Osteoblast (primary cell): ENCODE data around the gene DNAJC15. TPM values are rescaled to one million over a fixed set of nuclear protein-coding genes. Genes with fewer than 3 reads are reported as not detected.

ENCODE experiments used
- DNase-seq: peaks from one replicate; pipeline ENCODE4 v3.0.0; 2011; ENCODE audit warnings: low spot score, mixed read lengths; ENCODE audit not compliant: insufficient read length; ENCODE audit errors: missing footprints
- H2AFZ ChIP-seq: 2 replicates; pipeline ENCODE4 v1.6.0; 2011; ENCODE audit warnings: mild to moderate bottlenecking, low read length
- H3K27ac ChIP-seq: 2 replicates; pipeline ENCODE4 v1.5.1; 2011; ENCODE audit warnings: mild to moderate bottlenecking, low read depth, low read length, moderate library complexity
- H3K27me3 ChIP-seq: 2 replicates; pipeline ENCODE4 v1.6.0; 2012; ENCODE audit warnings: mild to moderate bottlenecking, control low read depth, inconsistent platforms, low read length, moderate library complexity; ENCODE audit not compliant: insufficient read depth
- H3K36me3 ChIP-seq: 2 replicates; pipeline ENCODE4 v1.5.1; 2011; ENCODE audit warnings: mild to moderate bottlenecking, low read length, control low read depth, moderate library complexity; ENCODE audit not compliant: insufficient read depth
- H3K4me1 ChIP-seq: 2 replicates; pipeline ENCODE4 v1.5.1; 2011; ENCODE audit warnings: mild to moderate bottlenecking, low read length, control low read depth, moderate library complexity; ENCODE audit not compliant: insufficient read depth
- H3K4me2 ChIP-seq: 2 replicates; pipeline ENCODE4 v1.6.0; 2011; ENCODE audit warnings: mild to moderate bottlenecking, low read length; ENCODE audit not compliant: insufficient read depth
- H3K4me3 ChIP-seq: fragments of 200-600 bp; sonication (generic); 3 replicates; pipeline ENCODE4 v1.5.1; 2012; ENCODE audit warnings: mild to moderate bottlenecking, low read length, inconsistent platforms; ENCODE audit not compliant: insufficient read depth
- H3K79me2 ChIP-seq: 2 replicates; pipeline ENCODE4 v1.6.0; 2012; ENCODE audit warnings: mild to moderate bottlenecking, low read length, control low read depth, inconsistent platforms; ENCODE audit not compliant: insufficient read depth
- H3K9me3 ChIP-seq: 2 replicates; pipeline ENCODE4 v1.5.1; 2011; ENCODE audit warnings: low read depth, low read length, control low read depth
- H4K20me1 ChIP-seq: 2 replicates; pipeline ENCODE4 v1.6.0; 2012; ENCODE audit warnings: mild to moderate bottlenecking, low read length, control low read depth; ENCODE audit not compliant: insufficient read depth
- CTCF ChIP-seq: IDR thresholded peaks from 2 replicates; pipeline ENCODE4 v1.5.1; 2011; ENCODE audit warnings: mild to moderate bottlenecking, low read depth, low read length, moderate library complexity; ENCODE audit errors: extremely low read depth
- total RNA-seq: library from RNA; depleted of rRNA; stranded (reverse); fragments of >200 nt; gene quantifications from 2 replicates; pipeline ENCODE4 v1.2.3, GENCODE V29; 2012

The DNAJC15 gene
- total RNA-seq, 1 donor, result 17.0 TPM

- peaks cover 3% of the 10 kb centered on the region for H3K27me3 ChIP-seq
- H2AFZ ChIP-seq, result no peak overlapping the region
- peaks cover 8% of the 10 kb centered on the region for H3K4me1 ChIP-seq
- no peaks in the 10 kb centered on the region for H3K9me3 ChIP-seq
- no peaks in the 10 kb centered on the region for H3K36me3 ChIP-seq
- no peaks in the 10 kb centered on the region for H3K79me2 ChIP-seq
- no peaks in the 10 kb centered on the region for H4K20me1 ChIP-seq
- H3K27ac ChIP-seq, result no peak overlapping the region
- no peak for TF ChIP-seq CTCF
- no peak for DNase-seq
- no peak overlapping the region for H3K4me2 ChIP-seq
- no peak overlapping the region for H3K4me3 ChIP-seq
Observed at GRCh38 chr13:43139211-43139610, 115.8 kb downstream of the DNAJC15 start.

GRCh38 chr13:43139921-43140320 is 116.5 kb downstream of the DNAJC15 start:
- Histone ChIP-seq H2AFZ (no peak overlapping the region), H3K36me3 (no peaks in the 10 kb centered on the region), H3K27me3 (peaks cover 3% of the 10 kb centered on the region), H3K27ac (no peak overlapping the region), H3K79me2 (no peaks in the 10 kb centered on the region), H3K4me3 (no peak overlapping the region), H3K4me2 (no peak overlapping the region), H3K9me3 (no peaks in the 10 kb centered on the region), H4K20me1 (no peaks in the 10 kb centered on the region), H3K4me1 (peaks cover 8% of the 10 kb centered on the region)
- no peak for TF ChIP-seq CTCF
- DNase-seq, result no peak

- no peak overlapping the region for H3K4me2 ChIP-seq
- DNase-seq, result no peak
- H4K20me1 ChIP-seq, result no peaks in the 10 kb centered on the region
- no peak overlapping the region for H3K4me3 ChIP-seq
- H3K27me3 ChIP-seq, result peaks cover 3% of the 10 kb centered on the region
- no peak for TF ChIP-seq CTCF
- H3K9me3 ChIP-seq, result no peaks in the 10 kb centered on the region
- H3K4me1 ChIP-seq, result peaks cover 8% of the 10 kb centered on the region
- no peaks in the 10 kb centered on the region for H3K79me2 ChIP-seq
- no peak overlapping the region for H3K27ac ChIP-seq
- no peaks in the 10 kb centered on the region for H3K36me3 ChIP-seq
- H2AFZ ChIP-seq, result no peak overlapping the region
Observed at GRCh38 chr13:43140985-43141384, 117.6 kb downstream of the DNAJC15 start.

GRCh38 chr13:43141685-43142084 is 118.3 kb downstream of the DNAJC15 start:
- H3K79me2 ChIP-seq, result no peaks in the 10 kb centered on the region
- no peak for TF ChIP-seq CTCF
- no peak overlapping the region for H3K27ac ChIP-seq
- H4K20me1 ChIP-seq, result no peaks in the 10 kb centered on the region
- no peak for DNase-seq
- no peaks in the 10 kb centered on the region for H3K36me3 ChIP-seq
- H3K9me3 ChIP-seq, result no peaks in the 10 kb centered on the region
- no peak overlapping the region for H2AFZ ChIP-seq
- no peak overlapping the region for H3K4me3 ChIP-seq
- H3K27me3 ChIP-seq, result peaks cover 3% of the 10 kb centered on the region
- no peak overlapping the region for H3K4me2 ChIP-seq
- H3K4me1 ChIP-seq, result peaks cover 8% of the 10 kb centered on the region
